Uterus (tissue), 2 donors: ENCODE data around the gene NTN5.

Experiments used
- CTCF ChIP-seq, 4 experiments: fragments of 200-600 bp in 2 of 4; fragments of 450-650 bp in 2 of 4; sonication (generic) in 2 of 4; IDR thresholded peaks; one replicate each; pipeline ENCODE4 v1.5.1; 2016 to 2019; ENCODE audit warnings: antibody characterized with exemption in 4 of 4, mild to moderate bottlenecking in 2 of 4, moderate library complexity in 1 of 4
- POLR2A ChIP-seq, 2 donors: fragments of 450-650 bp; IDR thresholded peaks; one replicate each; pipeline ENCODE4 v1.6.1; 2016; ENCODE audit warnings: antibody characterized with exemption in 2 of 2, mild to moderate bottlenecking in 1 of 2, moderate library complexity in 1 of 2

GRCh38 chr19:48665786-48666185 is 7.0 kb downstream of the NTN5 start:
- TF ChIP-seq CTCF (IDR thresholded peaks at IDR 0.05) (no peak), POLR2A (IDR thresholded peaks at IDR 0.05) (no peak)
